Upper lobe of left lung (tissue), 4 donors: ENCODE results near the gene EMC10.

Source experiments
- EP300 ChIP-seq, 4 donors: sonication (generic); formaldehyde crosslinking; IDR thresholded peaks; one replicate each; pipeline ENCODE4 v1.5.1; 2017; ENCODE audit warnings: antibody characterized with exemption in 4 of 4, control low read depth in 2 of 4
- POLR2A ChIP-seq, 4 donors: fragments of 450-650 bp; IDR thresholded peaks; one replicate each; pipeline ENCODE4 v1.5.1; 2016 to 2017; ENCODE audit warnings: antibody characterized with exemption in 4 of 4, mild to moderate bottlenecking in 2 of 4
- POLR2AphosphoS5 ChIP-seq, 2 donors: sonication (generic); formaldehyde crosslinking; IDR thresholded peaks; one replicate each; pipeline ENCODE4 v1.5.1; 2017; ENCODE audit warnings: antibody characterized with exemption in 2 of 2
- TF ChIP-seq, protein P1 (sequence below), 6 experiments: fragments of 450-650 bp in 4 of 6; fragments of 200-600 bp in 2 of 6; sonication (generic) in 2 of 6; IDR thresholded peaks; one replicate each; pipeline ENCODE4 v1.5.1; 2016 to 2019; ENCODE audit warnings: antibody characterized with exemption in 6 of 6

- TF ChIP-seq, protein P1, sequence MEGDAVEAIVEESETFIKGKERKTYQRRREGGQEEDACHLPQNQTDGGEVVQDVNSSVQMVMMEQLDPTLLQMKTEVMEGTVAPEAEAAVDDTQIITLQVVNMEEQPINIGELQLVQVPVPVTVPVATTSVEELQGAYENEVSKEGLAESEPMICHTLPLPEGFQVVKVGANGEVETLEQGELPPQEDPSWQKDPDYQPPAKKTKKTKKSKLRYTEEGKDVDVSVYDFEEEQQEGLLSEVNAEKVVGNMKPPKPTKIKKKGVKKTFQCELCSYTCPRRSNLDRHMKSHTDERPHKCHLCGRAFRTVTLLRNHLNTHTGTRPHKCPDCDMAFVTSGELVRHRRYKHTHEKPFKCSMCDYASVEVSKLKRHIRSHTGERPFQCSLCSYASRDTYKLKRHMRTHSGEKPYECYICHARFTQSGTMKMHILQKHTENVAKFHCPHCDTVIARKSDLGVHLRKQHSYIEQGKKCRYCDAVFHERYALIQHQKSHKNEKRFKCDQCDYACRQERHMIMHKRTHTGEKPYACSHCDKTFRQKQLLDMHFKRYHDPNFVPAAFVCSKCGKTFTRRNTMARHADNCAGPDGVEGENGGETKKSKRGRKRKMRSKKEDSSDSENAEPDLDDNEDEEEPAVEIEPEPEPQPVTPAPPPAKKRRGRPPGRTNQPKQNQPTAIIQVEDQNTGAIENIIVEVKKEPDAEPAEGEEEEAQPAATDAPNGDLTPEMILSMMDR (IDR thresholded peaks at IDR 0.05): no peak
- no peak for TF ChIP-seq POLR2A (IDR thresholded peaks at IDR 0.05)
- no peak for TF ChIP-seq POLR2AphosphoS5 (IDR thresholded peaks at IDR 0.05)
- TF ChIP-seq EP300 (IDR thresholded peaks at IDR 0.05): no peak
Observed at GRCh38 chr19:50462970-50463369, 13.3 kb upstream of the EMC10 start.
